GM10248 (cell line): ENCODE measurements around the gene WBP11.

Source experiments
- CTCF ChIA-PET: fragments of 300-600 bp; sonication (Branson Sonifier 250); formaldehyde crosslinking; extraction: SDS; loops from one replicate; lab custom pipeline; 2021; ENCODE audit warnings: antibody characterized with exemption; lab: Yijun Ruan, JAX
- POLR2A ChIA-PET: fragments of 350-650 bp; sonication (Branson Sonifier 250); formaldehyde crosslinking; extraction: SDS; loops from one replicate; lab custom pipeline; 2020; ENCODE audit warnings: antibody characterized with exemption; lab: Yijun Ruan, JAX
- DNase-seq: peaks from one replicate; pipeline ENCODE4 v3.0.0; 2012; ENCODE audit errors: extremely low spot score
- CTCF ChIP-seq: IDR thresholded peaks from 2 replicates; pipeline ENCODE4 v1.5.1; 2012; ENCODE audit warnings: mild to moderate bottlenecking, low read depth; ENCODE audit errors: extremely low read depth, missing control alignments, control extremely low read depth

WBP11 gene

DNA sequence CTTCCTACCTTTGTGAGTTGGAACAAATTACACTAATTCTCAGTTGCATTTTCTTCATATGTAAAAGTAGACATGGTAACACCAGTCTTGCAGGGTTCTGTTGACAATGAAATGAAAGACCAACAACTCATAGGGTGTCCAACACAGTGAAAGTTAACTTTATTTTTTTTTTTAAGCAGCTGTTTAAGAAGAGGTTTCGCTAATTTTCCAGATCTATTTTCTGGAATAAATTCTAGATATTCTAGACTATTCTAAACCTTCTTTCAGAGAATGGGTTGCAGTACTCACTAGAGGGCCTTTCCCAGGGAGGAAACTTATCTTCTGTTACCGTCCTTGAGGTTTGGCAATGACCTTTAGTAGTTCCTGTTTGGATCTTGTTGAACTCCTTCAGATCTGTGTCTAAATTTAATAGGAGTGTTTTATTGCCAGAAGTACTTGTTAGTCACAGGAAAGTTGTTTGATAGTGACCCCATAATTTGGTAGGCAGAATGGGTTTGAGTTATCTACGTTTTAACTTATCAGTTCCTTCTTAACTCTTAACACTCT lies 42.8 kb upstream of the WBP11 start:
- POLR2A ChIA-PET: no interaction called here
- CTCF ChIA-PET: interaction anchor here (0.6 to 7.4 kb wide), 18 partner anchors 9 to 377 kb away, joined by 3 to 85 read pairs (median 3); partner anchors contain the start of gene RERG
- TF ChIP-seq CTCF: no peak
- no peak for DNase-seq

- DNase-seq: peak; percentile 64
- TF ChIP-seq CTCF: peak; percentile 71
- ChIA-PET POLR2A (no interaction called here), CTCF (interaction anchor here (0.6 to 7.4 kb wide), 18 partner anchors 8 to 378 kb away, joined by 3 to 85 read pairs (median 3); partner anchors contain the start of gene RERG)
Measured at GRCh38 chr12:14845350-14845750, 42.1 kb upstream of the WBP11 start.

DNA sequence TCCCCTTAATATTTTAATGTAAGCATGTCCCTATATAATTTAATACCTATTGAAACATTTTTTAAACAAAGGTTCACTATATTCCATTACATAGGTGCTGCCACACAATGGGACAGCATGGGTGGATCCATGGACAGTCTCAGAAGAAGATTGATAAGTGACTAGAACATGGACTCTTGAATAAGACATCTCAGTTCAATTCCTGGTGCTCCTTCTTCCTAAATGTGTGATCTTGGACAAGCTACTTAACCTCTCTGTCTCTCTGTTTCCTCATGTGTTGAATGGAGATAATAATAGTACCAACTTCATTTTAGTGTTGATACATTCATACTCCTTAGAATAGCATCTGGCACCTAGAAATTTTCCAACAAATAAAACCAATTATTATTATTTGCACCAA lies 41.1 kb upstream of the WBP11 start:
- CTCF ChIA-PET: interaction anchor here (0.8 to 7.4 kb wide), 8 partner anchors 10 to 379 kb away, joined by 3 to 85 read pairs (median 4); partner anchors contain the start of gene RERG
- POLR2A ChIA-PET: no interaction called here
- no peak for DNase-seq
- no peak for TF ChIP-seq CTCF

- POLR2A ChIA-PET: no interaction called here
- DNase-seq: no peak
- CTCF ChIA-PET: interaction anchor here (1.2 to 7.4 kb wide), 4 partner anchors 11 to 378 kb away, joined by 3 to 85 read pairs (median 4); partner anchors contain the start of gene RERG
- no peak for TF ChIP-seq CTCF
Measured at GRCh38 chr12:14843425-14843887, 40.2 kb upstream of the WBP11 start, which contains the start of gene ART4. TSS of gene ART4 (minus strand) at chr12:14843526. CDS start at chr12:14843113, 413 bp downstream.

- no peak for DNase-seq
- no peak for TF ChIP-seq CTCF
- CTCF ChIA-PET: interaction anchor here (7.4 kb wide), 1 partner anchor 154 kb away, joined by 85 read pairs; no protein-coding TSS in a partner anchor
- POLR2A ChIA-PET: no interaction called here
Measured at GRCh38 chr12:14842315-14842714, 39.0 kb upstream of the WBP11 start.

DNA sequence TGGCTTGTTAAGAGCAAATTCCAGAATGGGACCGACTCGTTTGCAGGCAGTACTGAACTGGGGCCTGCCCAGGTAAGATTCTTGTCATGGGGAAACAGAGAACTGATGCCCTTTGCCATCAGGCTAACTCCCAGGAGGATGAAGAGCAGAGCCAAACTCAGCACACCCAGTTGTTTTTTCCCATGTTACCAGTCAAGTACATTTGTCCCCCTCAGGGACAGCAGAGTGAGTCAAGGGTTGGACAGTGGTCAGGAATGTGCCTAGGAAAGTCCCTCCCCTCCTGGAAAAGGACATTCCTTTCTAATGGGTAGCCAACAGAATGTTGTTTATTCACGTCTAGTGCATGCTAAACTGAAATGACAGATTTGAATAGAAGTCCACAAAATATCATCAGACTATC lies 38.5 kb upstream of the WBP11 start:
- TF ChIP-seq CTCF: no peak
- ChIA-PET CTCF (no interaction called here), POLR2A (no interaction called here)

More for the DNA sequence above, 38.5 kb upstream of the WBP11 start:
- DNase-seq: no peak
